Thyroid gland (tissue), 4 donors: ENCODE data around the gene EFR3B. TPM values are rescaled to one million over a fixed set of nuclear protein-coding genes. Genes with fewer than 3 reads are reported as not detected.
A peak's percentile ranks its signal among the peaks of the same experiment; 100 is the strongest.
"Not testable (repeated sequence)": the region's sequence is repeated elsewhere in the genome, so short reads cannot be mapped to it uniquely, and the experiment has no call there.

Experiments used
- DNase-seq, 2 donors: peaks; one replicate each; pipeline ENCODE4 v3.0.0-alpha.2; 2019
- H3K27ac ChIP-seq, 3 donors: fragments of 200-600 bp; sonication (generic); 1 replicate in 2 of 3; 2 replicates in 1 of 3; pipeline ENCODE4 v1.5.1; 2016 to 2019; ENCODE audit warnings: mild to moderate bottlenecking in 1 of 3, moderate library complexity in 1 of 3
- H3K27me3 ChIP-seq: fragments of 200-600 bp; sonication (generic); one replicate; pipeline ENCODE4 v1.5.1; 2019
- H3K36me3 ChIP-seq, 2 donors: fragments of 200-600 bp; sonication (generic); one replicate each; pipeline ENCODE4 v1.5.1; 2016 to 2019
- H3K4me1 ChIP-seq, 2 donors: fragments of 200-600 bp; sonication (generic); one replicate each; pipeline ENCODE4 v1.5.1; 2017 to 2019
- H3K4me3 ChIP-seq, 3 donors: fragments of 200-600 bp; sonication (generic); replicated peaks in 1 of 3; 1 replicate in 2 of 3; 2 replicates in 1 of 3; pipeline ENCODE4 v1.5.1; 2016; ENCODE audit warnings: mild to moderate bottlenecking in 1 of 3
- H3K9me3 ChIP-seq: fragments of 200-600 bp; sonication (generic); one replicate; pipeline ENCODE4 v1.5.1; 2017
- CTCF ChIP-seq, 6 experiments: fragments of 200-600 bp in 3 of 6; fragments of 450-650 bp in 3 of 6; sonication (generic) in 3 of 6; IDR thresholded peaks; one replicate each; pipeline ENCODE4 v1.5.1; 2016 to 2019; ENCODE audit warnings: antibody characterized with exemption in 6 of 6, mild to moderate bottlenecking in 2 of 6, inconsistent platforms in 1 of 6, moderate library complexity in 1 of 6
- POLR2A ChIP-seq, 2 donors: fragments of 450-650 bp; IDR thresholded peaks; one replicate each; pipeline ENCODE4 v1.6.1; 2017; ENCODE audit warnings: antibody characterized with exemption in 2 of 2, mild to moderate bottlenecking in 2 of 2, moderate library complexity in 1 of 2
- WGBS, 2 donors: methylation state at CpG; one replicate each; pipeline ENCODE4 v1.1.5; 2017; 5-methylcytosine and 5-hydroxymethylcytosine counted together
- intact Hi-C: fragments of 100-400 bp; cut with DNase I; formaldehyde crosslinking; loops from one replicate; pipeline ENCODE4 v1.15.1; 2023
- total RNA-seq, 4 donors: library from RNA; depleted of rRNA; stranded (reverse); fragments of >200 nt; gene quantifications; one replicate each; pipeline ENCODE4 v1.2.3, GENCODE V29; 2016

The EFR3B gene
- total RNA-seq, 4 donors from 2014 or later, result 17.3 to 21.5 (median 20.0) TPM

GRCh38 chr2:25158096-25158852 lies 116.4 kb downstream of the EFR3B start:
- TF ChIP-seq CTCF (IDR thresholded peaks at IDR 0.05) (no peak), POLR2A (IDR thresholded peaks at IDR 0.05) (no peak)
- intact Hi-C loops, result no loop called here
- no peaks in the 10 kb centered on the region for H3K27me3 ChIP-seq
- 94 to 99% methylated on average over 11 of the region's 11 CpGs for WGBS, 2 donors
- peaks cover 0 to 6% of the 10 kb centered on the region in 2 donors for H3K36me3 ChIP-seq
- no peak overlapping the region for H3K4me3 ChIP-seq
- no peak overlapping the region for H3K27ac ChIP-seq
- no peaks in the 10 kb centered on the region for H3K4me1 ChIP-seq
- DNase-seq, result no peak
- H3K9me3 ChIP-seq, result no peaks in the 10 kb centered on the region

- H3K36me3 ChIP-seq, result no peaks in the 10 kb centered on the region
- H3K27ac ChIP-seq, result no peak overlapping the region
- 78 to 80% methylated on average over 8 of the region's 8 CpGs for WGBS, 2 donors
- TF ChIP-seq POLR2A (IDR thresholded peaks at IDR 0.05), result no peak
- TF ChIP-seq CTCF (IDR thresholded peaks at IDR 0.05), result no peak
- intact Hi-C loops, result no loop called here
- H3K4me3 ChIP-seq, result no peak overlapping the region
- H3K4me1 ChIP-seq, result no peaks in the 10 kb centered on the region
- H3K27me3 ChIP-seq, result no peaks in the 10 kb centered on the region
- no peak for DNase-seq
- no peaks in the 10 kb centered on the region for H3K9me3 ChIP-seq
These were observed 118.1 kb downstream of the EFR3B start for GRCh38 chr2:25159949-25160348.

GRCh38 chr2:25160376-25160775 lies 118.5 kb downstream of the EFR3B start:
- DNase-seq, result no peak
- no peak for TF ChIP-seq POLR2A (IDR thresholded peaks at IDR 0.05)
- TF ChIP-seq CTCF (IDR thresholded peaks at IDR 0.05), result no peak
- intact Hi-C loops, result no loop called here
- H3K27ac ChIP-seq, result no peak overlapping the region
- no peaks in the 10 kb centered on the region for H3K9me3 ChIP-seq
- no peaks in the 10 kb centered on the region for H3K4me1 ChIP-seq
- no peaks in the 10 kb centered on the region for H3K36me3 ChIP-seq
- 94 to 97% methylated on average over 10 of the region's 10 CpGs for WGBS, 2 donors
- H3K4me3 ChIP-seq, result no peak overlapping the region
- H3K27me3 ChIP-seq, result no peaks in the 10 kb centered on the region

GRCh38 chr2:25161055-25161781 lies 119.3 kb downstream of the EFR3B start:
- WGBS, 2 donors, result 41 to 55% methylated on average over 4 to 27 of the region's 69 CpGs
- H3K4me1 ChIP-seq, result no peaks in the 10 kb centered on the region
- H3K9me3 ChIP-seq, result no peaks in the 10 kb centered on the region
- no peaks in the 10 kb centered on the region for H3K27me3 ChIP-seq
- DNase-seq, result peak; percentile 37 to 67
- no peak overlapping the region for H3K27ac ChIP-seq
- H3K4me3 ChIP-seq, result peak overlapping the region in 1 of 3 donors; percentile 31
- no peak for TF ChIP-seq POLR2A (IDR thresholded peaks at IDR 0.05)
- no peak for TF ChIP-seq CTCF (IDR thresholded peaks at IDR 0.05)
- no peaks in the 10 kb centered on the region for H3K36me3 ChIP-seq
- intact Hi-C loops, result no loop called here

GRCh38 chr2:25162061-25162460 lies 120.2 kb downstream of the EFR3B start:
- H3K27ac ChIP-seq, H3K27me3 ChIP-seq, intact Hi-C loops, H3K4me3 ChIP-seq, H3K9me3 ChIP-seq, H3K4me1 ChIP-seq, H3K36me3 ChIP-seq, DNase-seq: not testable (repeated sequence)
- 98 to 99% methylated on average over 7 of the region's 7 CpGs for WGBS, 2 donors
